Naive thymus-derived CD8-positive, alpha-beta T cell (primary cell): ENCODE measurements around the gene FRMPD2. TPM values are rescaled to one million over a fixed set of nuclear protein-coding genes. Genes with fewer than 3 reads are reported as not detected.

Source experiments
- polyA plus RNA-seq, 3 donors: library from polyadenylated mRNA; unstranded; fragments of 300-500 nt; fragmentation: Illumina TruSeq; gene quantifications; one replicate each; pipeline ENCODE4 v1.2.3, GENCODE V29; 2021
- total RNA-seq, 8 experiments: library from RNA in 2 of 8; stranded (reverse) in 2 of 8; gene quantifications; one replicate each; pipeline ENCODE4 v1.2.3 and lab custom pipeline; 2021 to 2026

FRMPD2 gene
- total and polyA plus RNA-seq, 5 experiments from 2014 or later: not detected

Other genes starting within 250 kb of the FRMPD2 start
- gene MAPK8, start 32.0 kb upstream of the FRMPD2 start, total RNA-seq: 10 to 100 TPM; 62.7 to 70.1 TPM
- gene MAPK8, start 32.0 kb upstream of the FRMPD2 start, polyA plus RNA-seq: 10 to 100 TPM; 20.2 to 30.6 (median 25.3) TPM